H1 (cell line): ENCODE measurements around the gene ARNT2. TPM values are rescaled to one million over a fixed set of nuclear protein-coding genes. Genes with fewer than 3 reads are reported as not detected.

Experiments used
- CTCF ChIA-PET: fragments of 300-600 bp; sonication (Branson Sonifier 250); formaldehyde crosslinking; loops from one replicate; lab custom pipeline; 2021; ENCODE audit not compliant: partially characterized antibody; lab: Charles Lee
- POLR2A ChIA-PET: fragments of 300-600 bp; sonication (Branson Sonifier 250); formaldehyde crosslinking; loops from one replicate; lab custom pipeline; 2021; ENCODE audit warnings: inconsistent platforms; ENCODE audit not compliant: partially characterized antibody; lab: Charles Lee
- DNase-seq, 2 experiments: peaks; one replicate each; pipeline versions ENCODE4 v3.0.0 to v3.0.0-alpha.2; 2010 to 2022; ENCODE audit warnings: low spot score in 2 of 2, low read depth in 1 of 2, mixed read lengths in 1 of 2
- FAIRE-seq: peaks from 2 replicates; lab custom pipeline; 2011; peaks lifted over from hg19 to GRCh38; lab: Jason Lieb, UNC
- H2AFZ ChIP-seq: 2 replicates; pipeline ENCODE4 v1.8.1; 2012; ENCODE audit warnings: low read length, inconsistent platforms
- H2AK5ac ChIP-seq: 2 replicates; pipeline ENCODE4 v1.6.1; 2013; ENCODE audit warnings: low read depth, low read length
- H2BK120ac ChIP-seq: replicated peaks from 2 replicates; pipeline ENCODE3; 2013; ENCODE audit warnings: low read depth, low read length, inconsistent platforms
- H2BK12ac ChIP-seq: 2 replicates; pipeline ENCODE4 v1.6.1; 2013; ENCODE audit warnings: low read depth, low read length
- H2BK15ac ChIP-seq: 2 replicates; pipeline ENCODE4 v1.6.1; 2013; ENCODE audit warnings: low read length
- H2BK20ac ChIP-seq: 2 replicates; pipeline ENCODE4 v1.6.1; 2013; ENCODE audit warnings: low read length
- H2BK5ac ChIP-seq: 2 replicates; pipeline ENCODE4 v1.6.1; 2013; ENCODE audit warnings: low read depth, low read length
- H3K14ac ChIP-seq: 2 replicates; pipeline ENCODE4 v1.6.1; 2013; ENCODE audit warnings: inconsistent platforms; ENCODE audit not compliant: insufficient read length
- H3K18ac ChIP-seq: 2 replicates; pipeline ENCODE4 v1.6.1; 2013; ENCODE audit warnings: low read length; ENCODE audit errors: extremely low read depth
- H3K23ac ChIP-seq: 2 replicates; pipeline ENCODE4 v1.6.1; 2013; ENCODE audit warnings: inconsistent platforms; ENCODE audit not compliant: insufficient read length
- H3K23me2 ChIP-seq: 2 replicates; pipeline ENCODE4 v1.6.1; 2013; ENCODE audit warnings: low read depth, low read length
- H3K27ac ChIP-seq: 2 replicates; pipeline ENCODE4 v1.6.1; 2011; ENCODE audit warnings: low read depth, low read length, inconsistent platforms
- H3K27me3 ChIP-seq, 4 experiments: replicated peaks in 1 of 4; 1 replicate in 1 of 4; 2 replicates in 3 of 4; pipeline versions ENCODE4 v1.6.1 to v1.8.1; 2011 to 2013; ENCODE audit warnings: low read length in 3 of 4, mild to moderate bottlenecking in 3 of 4, inconsistent platforms in 2 of 4, mixed read lengths in 2 of 4, moderate library complexity in 1 of 4; ENCODE audit not compliant: control insufficient read depth in 3 of 4, insufficient read depth in 3 of 4; ENCODE audit errors: extremely low read depth in 1 of 4
- H3K36me3 ChIP-seq, 4 experiments: 2 replicates each; pipeline versions ENCODE4 v1.6.1 to v1.8.1; 2011 to 2013; ENCODE audit warnings: mild to moderate bottlenecking in 4 of 4, low read length in 3 of 4, moderate library complexity in 2 of 4, control low read depth in 1 of 4, inconsistent platforms in 1 of 4; ENCODE audit not compliant: insufficient read depth in 4 of 4, control insufficient read depth in 2 of 4
- H3K4ac ChIP-seq: replicated peaks from 2 replicates; pipeline ENCODE3; 2013; ENCODE audit warnings: low read length, low read depth, mixed read lengths, inconsistent platforms; ENCODE audit not compliant: insufficient read length
- H3K4me1 ChIP-seq, 4 experiments: replicated peaks in 1 of 4; 1 replicate in 1 of 4; 2 replicates in 3 of 4; pipeline versions ENCODE4 v1.6.1 to v1.8.1; 2011 to 2013; ENCODE audit warnings: low read length in 3 of 4, inconsistent platforms in 2 of 4, mixed read lengths in 1 of 4; ENCODE audit not compliant: insufficient read depth in 4 of 4, control insufficient read depth in 3 of 4
- H3K4me2 ChIP-seq, 2 experiments: 2 replicates each; pipeline versions ENCODE4 v1.6.1 to v1.8.1; 2011 to 2013; ENCODE audit warnings: low read depth in 2 of 2, low read length in 2 of 2, control low read depth in 1 of 2, inconsistent platforms in 1 of 2, mild to moderate bottlenecking in 1 of 2; ENCODE audit not compliant: insufficient read depth in 1 of 2
- H3K4me3 ChIP-seq, 4 experiments: fragments of 200-600, 300-600 bp in 1 of 4; sonication (generic), shearing (Covaris generic), sonication (Bioruptor Twin) in 1 of 4; 2 replicates each; pipeline versions ENCODE4 v1.5.1 to v1.8.1; 2011 to 2016; ENCODE audit warnings: low read length in 4 of 4, low read depth in 3 of 4, control low read depth in 2 of 4, inconsistent platforms in 2 of 4, mild to moderate bottlenecking in 2 of 4, mixed read lengths in 1 of 4, moderate library complexity in 1 of 4; ENCODE audit not compliant: insufficient read depth in 2 of 4; ENCODE audit errors: extremely low read depth in 1 of 4
- H3K56ac ChIP-seq: replicated peaks from 2 replicates; pipeline ENCODE3; 2013; ENCODE audit warnings: low read depth, mild to moderate bottlenecking, mixed read lengths, low read length, inconsistent platforms; ENCODE audit not compliant: insufficient read length
- H3K79me1 ChIP-seq: 2 replicates; pipeline ENCODE4 v1.6.1; 2013; ENCODE audit warnings: low read depth, low read length, control low read depth
- H3K79me2 ChIP-seq, 2 experiments: 2 replicates each; pipeline versions ENCODE4 v1.6.1 to v1.8.1; 2012 to 2013; ENCODE audit warnings: low read length in 2 of 2, mild to moderate bottlenecking in 2 of 2, inconsistent platforms in 1 of 2; ENCODE audit not compliant: insufficient read depth in 2 of 2, control insufficient read depth in 1 of 2
- H3K9ac ChIP-seq, 4 experiments: replicated peaks in 1 of 4; 1 replicate in 1 of 4; 2 replicates in 3 of 4; pipeline versions ENCODE4 v1.6.1 to v1.8.1; 2011 to 2013; ENCODE audit warnings: low read depth in 3 of 4, low read length in 3 of 4, control low read depth in 2 of 4, mild to moderate bottlenecking in 2 of 4, moderate library complexity in 2 of 4, inconsistent platforms in 1 of 4; ENCODE audit errors: extremely low read depth in 1 of 4
- H3K9me3 ChIP-seq, 2 experiments: 2 replicates each; pipeline versions ENCODE4 v1.6.1 to v1.8.1; 2012 to 2013; ENCODE audit warnings: mild to moderate bottlenecking in 2 of 2, moderate library complexity in 2 of 2, control low read depth in 1 of 2, inconsistent platforms in 1 of 2, low read depth in 1 of 2, low read length in 1 of 2, mixed read lengths in 1 of 2; ENCODE audit not compliant: insufficient read depth in 2 of 2
- H4K20me1 ChIP-seq, 2 experiments: replicated peaks in 1 of 2; 2 replicates each; pipeline versions ENCODE3 to v1.8.1; 2011 to 2013; ENCODE audit warnings: inconsistent platforms in 2 of 2, low read length in 2 of 2, mild to moderate bottlenecking in 1 of 2; ENCODE audit not compliant: insufficient read depth in 2 of 2, control insufficient read depth in 1 of 2
- H4K5ac ChIP-seq: 2 replicates; pipeline ENCODE4 v1.6.1; 2013; ENCODE audit warnings: low read length, low read depth, mixed read lengths, inconsistent platforms; ENCODE audit not compliant: insufficient read length
- H4K8ac ChIP-seq: 2 replicates; pipeline ENCODE4 v1.8.0; 2013; ENCODE audit warnings: mild to moderate bottlenecking, moderate library complexity, low read length, inconsistent platforms; ENCODE audit not compliant: insufficient read depth; ENCODE audit errors: extremely low read depth
- H4K91ac ChIP-seq: replicated peaks from 2 replicates; pipeline ENCODE3; 2013; ENCODE audit warnings: low read length, mixed read lengths, inconsistent platforms; ENCODE audit not compliant: insufficient read length
- CBX8 ChIP-seq: fragments of 300-800, 300-1000 bp; sonication (generic); IDR thresholded peaks from 2 replicates; pipeline ENCODE4 v1.7.1; 2016; ENCODE audit warnings: low read depth, low read length, borderline replicate concordance
- CHD1 ChIP-seq: IDR thresholded peaks from 2 replicates; pipeline ENCODE4 v1.6.1; 2012; ENCODE audit warnings: low read depth, low read length, improper control_type of control experiment
- CREB1 ChIP-seq: IDR thresholded peaks from 2 replicates; pipeline ENCODE4 v1.6.1; 2012; ENCODE audit warnings: inconsistent platforms
- EP300 ChIP-seq, 2 experiments: IDR thresholded peaks; 1 replicate in 1 of 2; 2 replicates in 1 of 2; pipeline ENCODE4 v1.6.1; 2011 to 2012; ENCODE audit warnings: low read depth in 2 of 2, low read length in 2 of 2, mild to moderate bottlenecking in 2 of 2, borderline replicate concordance in 1 of 2, inconsistent platforms in 1 of 2, moderate library complexity in 1 of 2
- EZH2 ChIP-seq: fragments of 200-600 bp; sonication (generic); IDR thresholded peaks from 2 replicates; pipeline ENCODE4 v1.7.1; 2012; ENCODE audit warnings: low read depth, mild to moderate bottlenecking, moderate library complexity, low read length, inconsistent platforms; ENCODE audit not compliant: severe bottlenecking
- HDAC2 ChIP-seq, 2 experiments: fragments of 300-600 bp in 1 of 2; sonication (generic) in 1 of 2; IDR thresholded peaks; 2 replicates each; pipeline ENCODE4 v1.6.1; 2011 to 2012; ENCODE audit warnings: low read depth in 2 of 2, low read length in 2 of 2, mild to moderate bottlenecking in 2 of 2, moderate library complexity in 2 of 2, borderline replicate concordance in 1 of 2, inconsistent platforms in 1 of 2
- NRF1 ChIP-seq: IDR thresholded peaks from 2 replicates; pipeline ENCODE4 v1.6.1; 2011; ENCODE audit warnings: mild to moderate bottlenecking, low read depth, low read length, improper control_type of control experiment
- RBBP5 ChIP-seq: IDR thresholded peaks from 2 replicates; pipeline ENCODE4 v1.7.1; 2012; ENCODE audit warnings: low read depth, mild to moderate bottlenecking, inconsistent platforms, low read length, moderate library complexity, borderline replicate concordance
- RNF2 ChIP-seq: fragments of 200-900, 300-1000 bp; sonication (generic); IDR thresholded peaks from 2 replicates; pipeline ENCODE4 v1.7.1; 2016; ENCODE audit warnings: borderline replicate concordance, low read depth, mild to moderate bottlenecking, antibody characterized with exemption, low read length; ENCODE audit not compliant: poor library complexity, severe bottlenecking; ENCODE audit errors: missing control alignments
- SP4 ChIP-seq: IDR thresholded peaks from 2 replicates; pipeline ENCODE4 v1.6.1; 2012; ENCODE audit warnings: low read length, inconsistent platforms
- USF2 ChIP-seq: IDR thresholded peaks from 2 replicates; pipeline ENCODE4 v1.6.1; 2011; ENCODE audit warnings: low read length, improper control_type of control experiment
- WGBS, 2 experiments: shearing (Covaris generic) in 1 of 2; methylation state at CpG; one replicate each; pipeline versions ENCODE4 v1.1.6 to v1.1.7; 2013 to 2015; ENCODE audit warnings: low lambda C conversion rate in 2 of 2, mixed read lengths in 2 of 2, inconsistent platforms in 1 of 2, low coverage in 1 of 2, missing lambda C conversion rate in 1 of 2; ENCODE audit not compliant: insufficient replicate concordance in 2 of 2, insufficient coverage in 1 of 2, insufficient read length in 1 of 2; ENCODE audit errors: extremely low coverage in 1 of 2, missing lambda C conversion rate in 1 of 2; 5-methylcytosine and 5-hydroxymethylcytosine counted together
- polyA plus RNA-seq, 7 experiments: library from polyadenylated mRNA; depleted of rRNA in 3 of 7; stranded (reverse) in 5 of 7; unstranded in 2 of 7; fragments of >200 nt in 5 of 7; fragments of 200-250 nt in 2 of 7; gene quantifications; 1 replicate in 5 of 7; 2 replicates in 1 of 7; 4 replicates in 1 of 7; pipeline versions ENCODE4 v1.2.1 to v1.2.3, GENCODE V29; 2011 to 2013; ENCODE audit warnings: missing spikeins in 2 of 7, mixed read lengths in 2 of 7
- total RNA-seq: library from RNA; stranded (reverse); fragmentation: NEBNext Ultra II Directional; extraction: Animal tissue kit (Norgen Biotek cat#: 25700); gene quantifications from 2 replicates; pipeline ENCODE4 v1.2.1, GENCODE V29; 2021

The ARNT2 gene
- total and polyA plus RNA-seq, 2 of the 8 experiments (the other 6 are each of a cell fraction or from before 2014, with no cell fraction given): 9.5 to 14.6 TPM

- Histone ChIP-seq H2BK12ac (no peak overlapping the region), H3K27ac (no peak overlapping the region), H2BK5ac (no peak overlapping the region), H3K23me2 (no peaks in the 10 kb centered on the region), H3K27me3 (no peaks in the 10 kb centered on the region), H2AK5ac (no peak overlapping the region), H3K9me3 (peaks cover 11 to 12% of the 10 kb centered on the region in 2 experiments; a peak in 3 of 4 replicates), H3K36me3 (peaks cover 0 to 3% (median 0%) of the 10 kb centered on the region in 4 experiments; a peak in 2 of 8 replicates), H3K79me1 (no peaks in the 10 kb centered on the region), H2BK20ac (no peak overlapping the region), H3K14ac (no peak overlapping the region), H4K5ac (no peak overlapping the region), H3K18ac (no peak overlapping the region), H3K4me3 (no peak overlapping the region), H3K9ac (no peak overlapping the region), H3K4ac (no peak overlapping the region), H3K56ac (no peak overlapping the region), H2BK15ac (no peak overlapping the region), H4K91ac (no peak overlapping the region), H4K8ac (no peak overlapping the region), H3K23ac (no peak overlapping the region), H4K20me1 (no peaks in the 10 kb centered on the region), H2AFZ (no peak overlapping the region), H2BK120ac (no peak overlapping the region), H3K4me2 (no peak overlapping the region), H3K4me1 (peaks cover 0 to 11% (median 4%) of the 10 kb centered on the region in 4 experiments; a peak in 3 of 7 replicates), H3K79me2 (no peaks in the 10 kb centered on the region)
- ChIA-PET CTCF (interaction anchor here (0.7 to 1.3 kb wide), 2 partner anchors 53 to 242 kb away, joined by 3 read pairs; no protein-coding TSS in a partner anchor), POLR2A (interaction anchor here (0.6 kb wide), 1 partner anchor 280 kb away, joined by 3 read pairs; no protein-coding TSS in a partner anchor)
- 88% methylated on average over 4 of the region's 4 CpGs; no CpG with 5 or more reads in 1 of the 2 experiments for WGBS, 2 experiments
- DNase-seq (no peak), FAIRE-seq (no peak)
- TF ChIP-seq SP4 (no peak), EZH2 (no peak), EP300 (IDR thresholded peaks at IDR 0.05; ENCODE audit: borderline replicate concordance in 1 of 2, low read depth in 2 of 2, low read length in 2 of 2) (no peak), CHD1 (no peak), RBBP5 (no peak), CREB1 (no peak), CBX8 (no peak), NRF1 (no peak), RNF2 (no peak), HDAC2 (IDR thresholded peaks at IDR 0.05; ENCODE audit: borderline replicate concordance in 1 of 2, low read depth in 2 of 2, low read length in 2 of 2) (no peak), USF2 (no peak)
Measured at GRCh38 chr15:80533790-80534333, 129.7 kb downstream of the ARNT2 start.
